Testis (tissue), 3 donors: Measurements from ENCODE around the gene ZNF280A. TPM values are rescaled to one million over a fixed set of nuclear protein-coding genes. Genes with fewer than 3 reads are reported as not detected.

ENCODE experiments used
- DNase-seq: peaks from one replicate; pipeline ENCODE4 v3.0.0-alpha.2; 2019
- H3K27ac ChIP-seq, 2 donors: fragments of 200-600 bp; sonication (generic); one replicate each; pipeline ENCODE4 v1.5.1; 2019
- H3K27me3 ChIP-seq: fragments of 200-600 bp; sonication (generic); one replicate; pipeline ENCODE4 v1.5.1; 2019
- H3K36me3 ChIP-seq: fragments of 200-600 bp; sonication (generic); one replicate; pipeline ENCODE4 v1.5.1; 2017; ENCODE audit warnings: low read depth; ENCODE audit errors: missing control alignments
- H3K4me1 ChIP-seq: fragments of 200-600 bp; sonication (generic); one replicate; pipeline ENCODE4 v1.5.1; 2019
- H3K4me3 ChIP-seq, 2 donors: fragments of 200-600 bp; sonication (generic); one replicate each; pipeline ENCODE4 v1.5.1; 2017 to 2019
- H3K9me3 ChIP-seq: fragments of 200-600 bp; sonication (generic); one replicate; pipeline ENCODE4 v1.5.1; 2017
- CTCF ChIP-seq, 3 experiments: fragments of 450-650 bp in 2 of 3; fragments of 200-600 bp in 1 of 3; sonication (generic) in 1 of 3; IDR thresholded peaks; one replicate each; pipeline ENCODE4 v1.5.1; 2016 to 2019; ENCODE audit warnings: antibody characterized with exemption in 3 of 3, mild to moderate bottlenecking in 2 of 3, moderate library complexity in 1 of 3
- POLR2A ChIP-seq: fragments of 450-650 bp; IDR thresholded peaks from one replicate; pipeline ENCODE4 v1.6.1; 2017; ENCODE audit warnings: antibody characterized with exemption, mild to moderate bottlenecking, moderate library complexity
- WGBS, 2 donors: methylation state at CpG; one replicate each; pipeline ENCODE4 v1.1.5; 2018; 5-methylcytosine and 5-hydroxymethylcytosine counted together
- intact Hi-C: fragments of 100-400 bp; cut with DNase I; formaldehyde crosslinking; loops from one replicate; pipeline ENCODE4 v1.15.1; 2023; ENCODE audit warnings: low total_unique reads
- polyA plus RNA-seq: library from polyadenylated mRNA; stranded (reverse); fragments of 350-450 nt; fragmentation: Illumina TruSeq; extraction: RNeasy Lipid Tissue Mini Kit (QIAGEN cat#74804); gene quantifications from one replicate; pipeline ENCODE4 v1.2.3, GENCODE V29; 2014; ENCODE audit warnings: low read depth, low replicate concordance; ENCODE audit not compliant: insufficient read depth
- total RNA-seq, 2 donors: library from RNA; depleted of rRNA; stranded (reverse); fragments of >200 nt; gene quantifications; one replicate each; pipeline ENCODE4 v1.2.3, GENCODE V29; 2016

The ZNF280A gene
- total and polyA plus RNA-seq, 3 donors from 2014 or later, result 0.38 to 1.1 (median 0.43) TPM

DNA sequence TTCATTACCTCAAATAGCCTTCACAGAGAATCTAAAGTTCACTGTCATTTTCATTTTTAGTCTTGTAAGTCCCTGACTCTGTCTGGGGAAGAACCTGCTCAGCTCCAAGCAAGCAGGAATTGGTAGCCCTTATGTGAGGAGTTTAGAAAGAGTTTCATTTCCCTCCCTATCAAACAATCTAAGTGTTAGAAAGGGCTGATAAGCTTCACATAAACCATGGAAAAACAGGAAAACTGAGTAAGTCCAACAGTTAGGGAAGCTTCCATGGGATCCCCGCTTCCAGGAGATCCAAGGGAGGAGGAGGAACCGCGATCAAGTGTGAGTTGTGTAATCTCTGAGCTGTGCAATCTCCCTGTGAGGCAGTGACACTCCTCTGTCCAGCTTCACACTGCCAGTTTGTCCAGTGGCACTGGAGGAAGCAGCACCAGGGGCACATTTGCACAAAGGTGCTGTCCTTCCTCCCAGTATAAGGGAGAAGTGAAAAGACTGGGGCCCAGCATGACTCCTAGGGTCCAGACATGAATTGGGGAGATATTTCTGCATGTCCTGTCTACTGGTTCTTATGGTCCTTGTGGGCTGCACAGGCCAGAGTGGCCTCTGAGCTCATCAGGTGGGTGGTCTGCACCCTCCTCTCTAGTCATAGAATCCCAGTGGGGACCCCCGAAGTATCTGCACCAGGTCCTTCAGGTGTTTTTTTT is 34.7 kb upstream of the ZNF280A start:
- no peak for DNase-seq
- no peak overlapping the region for H3K27ac ChIP-seq
- TF ChIP-seq CTCF (IDR thresholded peaks at IDR 0.05) (no peak), POLR2A (no peak)
- intact Hi-C loops, result no loop called here
- no peaks in the 10 kb centered on the region for H3K27me3 ChIP-seq
- no peaks in the 10 kb centered on the region for H3K9me3 ChIP-seq
- WGBS, 2 donors, result 70 to 83% methylated on average over 4 of the region's 4 CpGs
- no peak overlapping the region for H3K4me3 ChIP-seq
- no peaks in the 10 kb centered on the region for H3K4me1 ChIP-seq
- no peaks in the 10 kb centered on the region for H3K36me3 ChIP-seq

DNA sequence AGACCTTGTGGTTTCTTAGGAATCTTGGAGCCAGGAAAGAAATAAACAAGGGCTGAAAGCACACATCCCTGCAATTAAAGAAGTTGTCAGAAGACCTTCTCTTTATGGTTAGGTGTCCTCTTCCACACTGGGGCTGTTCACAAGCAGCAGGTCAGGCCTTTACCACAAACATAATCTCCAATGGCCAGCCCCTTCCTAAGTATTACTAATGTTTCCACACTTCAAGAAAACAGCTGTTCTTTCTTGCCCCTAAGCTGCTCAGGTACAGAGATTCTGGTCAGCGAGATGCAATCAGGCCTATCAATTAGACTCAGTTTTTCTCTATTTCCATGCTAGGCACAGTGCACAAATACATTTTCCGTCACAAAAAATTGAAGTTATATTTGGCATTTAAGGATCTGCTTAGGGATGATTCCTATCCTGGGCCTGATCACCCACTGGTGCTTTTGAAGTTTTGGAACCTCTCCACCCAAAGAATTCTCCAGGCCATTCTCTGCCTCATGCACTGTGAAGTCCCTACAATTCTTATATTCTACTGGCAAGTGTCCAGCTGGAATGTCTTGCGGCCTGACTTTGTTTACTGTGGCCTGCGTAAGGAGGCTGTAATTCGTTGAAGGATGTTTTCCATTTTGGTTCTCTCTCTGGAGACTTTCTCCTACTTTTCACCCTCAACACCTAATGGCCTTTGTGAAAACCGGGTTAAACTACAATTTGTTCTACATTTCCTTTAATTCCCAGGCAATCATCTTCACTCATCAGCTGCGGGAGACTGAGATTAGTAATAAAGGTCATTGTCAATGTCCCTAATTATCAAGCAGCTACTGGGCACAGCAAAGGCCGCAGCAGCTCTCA is 33.9 kb upstream of the ZNF280A start:
- no peaks in the 10 kb centered on the region for H3K4me1 ChIP-seq
- no peaks in the 10 kb centered on the region for H3K27me3 ChIP-seq
- intact Hi-C loops, result no loop called here
- no peak overlapping the region for H3K27ac ChIP-seq
- WGBS, 2 donors, result 58 to 60% methylated on average over 8 of the region's 8 CpGs
- no peak overlapping the region for H3K4me3 ChIP-seq
- H3K9me3 ChIP-seq, result no peaks in the 10 kb centered on the region
- no peaks in the 10 kb centered on the region for H3K36me3 ChIP-seq
- no peak for TF ChIP-seq CTCF (IDR thresholded peaks at IDR 0.05)
- TF ChIP-seq POLR2A, result no peak
- no peak for DNase-seq

- intact Hi-C loops, result no loop called here
- no peak for TF ChIP-seq POLR2A
- no peak overlapping the region for H3K27ac ChIP-seq
- H3K9me3 ChIP-seq, result no peaks in the 10 kb centered on the region
- H3K36me3 ChIP-seq, result no peaks in the 10 kb centered on the region
- DNase-seq, result no peak
- H3K27me3 ChIP-seq, result no peaks in the 10 kb centered on the region
- H3K4me1 ChIP-seq, result no peaks in the 10 kb centered on the region
- 100% methylated on average over 1 of the region's 1 CpG for WGBS, 2 donors
- no peak overlapping the region for H3K4me3 ChIP-seq
These were observed 33.1 kb upstream of the ZNF280A start for GRCh38 chr22:22553141-22553540.

DNA sequence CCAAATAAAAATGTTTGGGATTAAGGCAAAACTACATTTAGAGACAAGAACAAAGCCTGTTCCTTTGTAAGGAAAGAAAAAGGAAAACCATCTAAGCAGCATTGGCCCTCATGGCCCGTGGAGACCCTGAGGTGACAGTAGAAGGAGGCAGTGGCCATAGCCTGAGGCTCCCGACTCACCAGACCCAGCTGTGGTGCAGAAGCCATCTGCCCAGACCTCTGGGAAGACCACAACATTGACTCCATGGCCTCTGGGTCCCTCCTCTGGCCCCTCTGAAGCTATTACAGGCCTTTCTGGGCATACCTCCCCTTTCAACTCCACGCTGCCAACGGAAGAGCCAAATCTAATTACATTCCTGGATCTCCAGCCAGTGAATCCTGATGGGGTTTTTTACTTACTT is 32.6 kb upstream of the ZNF280A start:
- Histone ChIP-seq H3K4me1 (no peaks in the 10 kb centered on the region), H3K27ac (no peak overlapping the region), H3K4me3 (no peak overlapping the region), H3K27me3 (no peaks in the 10 kb centered on the region), H3K9me3 (no peaks in the 10 kb centered on the region), H3K36me3 (no peaks in the 10 kb centered on the region)
- DNase-seq, result no peak
- intact Hi-C loops, result no loop called here
- TF ChIP-seq CTCF (IDR thresholded peaks at IDR 0.05) (no peak), POLR2A (no peak)
- WGBS, 2 donors, result 75 to 83% methylated on average over 4 of the region's 4 CpGs

DNA sequence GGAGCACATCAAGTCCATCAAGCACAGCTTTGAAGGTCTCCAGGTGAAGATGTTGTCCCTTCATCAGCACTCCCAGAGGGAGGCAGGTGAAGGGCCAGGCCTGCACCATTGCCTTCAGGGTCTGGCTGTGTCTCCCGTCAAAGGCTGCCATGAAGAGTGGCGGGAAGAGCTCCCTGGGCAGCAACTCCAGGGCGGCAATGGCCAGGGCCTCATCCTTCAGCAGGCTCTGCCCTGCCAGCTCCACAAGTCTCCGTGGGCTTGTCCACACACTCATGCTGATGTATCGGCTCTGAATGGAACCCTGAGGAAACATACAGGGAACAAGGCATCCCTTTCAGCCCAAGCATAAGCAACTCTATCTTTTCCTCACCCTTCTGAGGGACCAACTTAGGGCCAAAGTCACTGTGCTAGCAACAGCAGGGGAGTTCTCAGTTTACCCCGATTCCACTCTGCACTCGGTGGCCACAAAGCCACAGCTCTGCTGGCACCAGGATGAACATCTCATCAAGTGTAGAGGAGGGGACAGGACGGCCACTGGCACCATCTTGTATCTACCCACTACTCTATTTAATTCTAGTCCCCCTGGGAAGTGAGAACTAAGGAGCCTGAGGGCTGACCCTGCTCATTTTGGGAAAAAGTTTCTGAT is 30.8 kb upstream of the ZNF280A start:
- no peaks in the 10 kb centered on the region for H3K27me3 ChIP-seq
- intact Hi-C loops, result no loop called here
- 94 to 98% methylated on average over 6 to 8 of the region's 8 CpGs for WGBS, 2 donors
- no peaks in the 10 kb centered on the region for H3K9me3 ChIP-seq
- no peak overlapping the region for H3K27ac ChIP-seq
- no peak overlapping the region for H3K4me3 ChIP-seq
- no peaks in the 10 kb centered on the region for H3K36me3 ChIP-seq
- TF ChIP-seq CTCF (IDR thresholded peaks at IDR 0.05) (no peak), POLR2A (no peak)
- no peak for DNase-seq
- H3K4me1 ChIP-seq, result no peaks in the 10 kb centered on the region
